HG03432 (cell line): Measurements from ENCODE around the gene TMEM171.

ENCODE experiments used
- ATAC-seq: cut with Tn5 transposase; IDR thresholded peaks from one replicate; pipeline ENCODE4 v1.9.1; 2021; ENCODE audit warnings: mild to moderate bottlenecking, moderate library complexity; ENCODE audit not compliant: unreplicated experiment

Gene TMEM171

GRCh38 chr5:73119451-73120157 is 771 bp upstream of the TMEM171 start:
- ATAC-seq = no peak

- ATAC-seq = no peak
These were observed 716 bp downstream of the TMEM171 start for GRCh38 chr5:73121119-73121463.

GRCh38 chr5:73122875-73123810 is 2.8 kb downstream of the TMEM171 start:
- ATAC-seq = no peak

- ATAC-seq = no peak
These were observed 4.9 kb downstream of the TMEM171 start for GRCh38 chr5:73125289-73125688.

- ATAC-seq = no peak
These were observed 6.0 kb downstream of the TMEM171 start for GRCh38 chr5:73126381-73126780.

GRCh38 chr5:73126957-73127356 is 6.6 kb downstream of the TMEM171 start:
- ATAC-seq = no peak

GRCh38 chr5:73129143-73129542 is 8.8 kb downstream of the TMEM171 start:
- ATAC-seq = no peak

GRCh38 chr5:73130811-73131210 is 10.4 kb downstream of the TMEM171 start:
- no peak for ATAC-seq

GRCh38 chr5:73131711-73132425 is 11.5 kb downstream of the TMEM171 start:
- no peak for ATAC-seq

GRCh38 chr5:73132759-73133158 is 12.4 kb downstream of the TMEM171 start:
- ATAC-seq = no peak

- ATAC-seq = no peak
These were observed 14.6 kb downstream of the TMEM171 start for GRCh38 chr5:73135021-73135420.

GRCh38 chr5:73135429-73136054 is 15.2 kb downstream of the TMEM171 start:
- no peak for ATAC-seq

- no peak for ATAC-seq
These were observed 15.7 kb downstream of the TMEM171 start for GRCh38 chr5:73136055-73136562.

GRCh38 chr5:73137563-73138530 is 17.5 kb downstream of the TMEM171 start:
- ATAC-seq = no peak

GRCh38 chr5:73139485-73139884 is 19.1 kb downstream of the TMEM171 start:
- no peak for ATAC-seq

GRCh38 chr5:73140801-73141200 is 20.4 kb downstream of the TMEM171 start:
- ATAC-seq = no peak

- no peak for ATAC-seq
These were observed 21.7 kb downstream of the TMEM171 start for GRCh38 chr5:73142035-73142434.

GRCh38 chr5:73143716-73144115 is 23.3 kb downstream of the TMEM171 start:
- ATAC-seq = no peak

GRCh38 chr5:73149540-73149939 is 29.2 kb downstream of the TMEM171 start:
- no peak for ATAC-seq

- no peak for ATAC-seq
These were observed 30.5 kb downstream of the TMEM171 start for GRCh38 chr5:73150876-73151275.
